OCI-LY1 (cell line): ENCODE measurements around the gene MEAF6.

ENCODE experiments used
- H2AFZ ChIP-seq: fragments of 200-600 bp; sonication (generic), shearing (Covaris generic); 2 replicates; pipeline ENCODE4 v1.6.0; 2014; ENCODE audit warnings: antibody characterized with exemption, mild to moderate bottlenecking, low read length
- H3F3A ChIP-seq: fragments of 200-600 bp; sonication (generic), shearing (Covaris generic); 2 replicates; pipeline ENCODE4 v1.6.0; 2014; ENCODE audit warnings: mild to moderate bottlenecking, antibody characterized with exemption, low read length, moderate library complexity; ENCODE audit not compliant: insufficient read depth
- H3K27ac ChIP-seq: fragments of 200-600 bp; sonication (generic); 2 replicates; pipeline ENCODE4 v1.5.1; 2014; ENCODE audit warnings: low read length, mixed run types, mild to moderate bottlenecking, low read depth; ENCODE audit not compliant: poor library complexity, severe bottlenecking
- H3K27me3 ChIP-seq: fragments of 200-600 bp; sonication (generic); 2 replicates; pipeline ENCODE4 v1.6.0; 2014; ENCODE audit warnings: antibody characterized with exemption, mild to moderate bottlenecking, low read length, moderate library complexity; ENCODE audit not compliant: insufficient read depth
- H3K36me3 ChIP-seq: fragments of 200-600 bp; sonication (generic); 2 replicates; pipeline ENCODE4 v1.6.1; 2014; ENCODE audit warnings: mild to moderate bottlenecking, antibody characterized with exemption, low read length, moderate library complexity, mixed read lengths; ENCODE audit not compliant: insufficient read depth
- H3K4me1 ChIP-seq: fragments of 200-600 bp; sonication (generic); 2 replicates; pipeline ENCODE4 v1.5.1; 2014; ENCODE audit warnings: mild to moderate bottlenecking, low read length, moderate library complexity; ENCODE audit not compliant: insufficient read depth, severe bottlenecking
- H3K4me2 ChIP-seq: fragments of 200-600 bp; sonication (generic), shearing (Covaris generic); 2 replicates; pipeline ENCODE4 v1.6.1; 2014; ENCODE audit warnings: low read length
- H3K4me3 ChIP-seq: fragments of 200-600 bp; sonication (generic); 2 replicates; pipeline ENCODE4 v1.5.1; 2014; ENCODE audit warnings: low read length, low read depth, mild to moderate bottlenecking, mixed read lengths; ENCODE audit not compliant: poor library complexity, severe bottlenecking
- H3K79me2 ChIP-seq: fragments of 200-600 bp; shearing (Covaris generic); 2 replicates; pipeline ENCODE4 v1.6.1; 2016; ENCODE audit warnings: mixed run types, low read length, mixed read lengths; ENCODE audit not compliant: insufficient read depth
- H3K9ac ChIP-seq: fragments of 200-600 bp; sonication (generic), shearing (Covaris generic); 2 replicates; pipeline ENCODE4 v1.6.1; 2014; ENCODE audit warnings: mild to moderate bottlenecking, low read length, mixed read lengths
- H3K9me2 ChIP-seq: fragments of 200-600 bp; sonication (generic), shearing (Covaris generic); 2 replicates; pipeline ENCODE4 v1.6.1; 2014; ENCODE audit warnings: low read depth, mild to moderate bottlenecking, low read length, mixed read lengths
- H3K9me3 ChIP-seq: fragments of 200-600 bp; shearing (Covaris generic); 2 replicates; pipeline ENCODE4 v1.6.1; 2014; ENCODE audit warnings: low read length, mixed read lengths
- H4K20me1 ChIP-seq: fragments of 200-600 bp; sonication (generic), shearing (Covaris generic); 2 replicates; pipeline ENCODE4 v1.6.0; 2016; ENCODE audit warnings: mild to moderate bottlenecking, low read length; ENCODE audit not compliant: insufficient read depth
- CTCF ChIP-seq: fragments of 200-600 bp; sonication (generic), shearing (Covaris generic); IDR thresholded peaks from 2 replicates; pipeline ENCODE4 v1.5.1; 2017; ENCODE audit warnings: mild to moderate bottlenecking, antibody characterized with exemption, low read length, moderate library complexity, mixed read lengths
- EZH2 ChIP-seq: fragments of 200-600 bp; sonication (generic), shearing (Covaris generic); IDR thresholded peaks from 2 replicates; pipeline ENCODE4 v1.8.0; 2017; ENCODE audit warnings: borderline replicate concordance, mixed run types, mild to moderate bottlenecking, antibody characterized with exemption, low read length, moderate library complexity, mixed read lengths

Gene MEAF6

GRCh38 chr1:37514350-37515184 lies at the start of gene MEAF6:
Gene MEAF6, minus strand, starts transcription at chr1:37514766. Its CDS starts 20 bp downstream, at chr1:37514746.
- H3F3A ChIP-seq, result no peaks in the 10 kb centered on the region
- peaks cover 18% of the 10 kb centered on the region; the same call in 1 of the 2 replicates for H3K36me3 ChIP-seq
- H3K4me2 ChIP-seq, result peak within 1 kb of the TSS; percentile 91
- H4K20me1 ChIP-seq, result no peaks in the 10 kb centered on the region
- no peaks in the 10 kb centered on the region for H3K9me2 ChIP-seq
- peak within 1 kb of the TSS; percentile 96 for H3K9ac ChIP-seq
- H3K79me2 ChIP-seq, result 0 out of 2 replicates have a peak, but pooled peaks cover 4% of the 10 kb centered on the region
- TF ChIP-seq EZH2 (no peak), CTCF (peak; percentile 66)
- H3K4me3 ChIP-seq, result peak within 1 kb of the TSS; percentile 93
- no peaks in the 10 kb centered on the region for H3K27me3 ChIP-seq
- peaks cover 21% of the 10 kb centered on the region for H3K4me1 ChIP-seq
- no peak within 1 kb of the TSS for H2AFZ ChIP-seq
- H3K27ac ChIP-seq, result peak within 1 kb of the TSS; percentile 54
- no peaks in the 10 kb centered on the region for H3K9me3 ChIP-seq

- no peaks in the 10 kb centered on the region for H3K9me2 ChIP-seq
- H3K9ac ChIP-seq, result no peak overlapping the region
- H4K20me1 ChIP-seq, result no peaks in the 10 kb centered on the region
- no peak overlapping the region for H3K27ac ChIP-seq
- H3K4me3 ChIP-seq, result no peak overlapping the region
- no peak overlapping the region for H3K4me2 ChIP-seq
- no peaks in the 10 kb centered on the region for H3K9me3 ChIP-seq
- peaks cover 34% of the 10 kb centered on the region for H3K36me3 ChIP-seq
- H3K4me1 ChIP-seq, result no peaks in the 10 kb centered on the region
- H3K79me2 ChIP-seq, result no peaks in the 10 kb centered on the region
- no peaks in the 10 kb centered on the region for H3K27me3 ChIP-seq
- TF ChIP-seq EZH2, result no peak
- TF ChIP-seq CTCF, result no peak
- H3F3A ChIP-seq, result no peaks in the 10 kb centered on the region
- H2AFZ ChIP-seq, result no peak overlapping the region
Measured at GRCh38 chr1:37562984-37563383, 48.4 kb upstream of the MEAF6 start.

GRCh38 chr1:37561133-37562132 lies 46.9 kb upstream of the MEAF6 start:
- H3K27ac ChIP-seq, result no peak overlapping the region
- no peak overlapping the region for H2AFZ ChIP-seq
- H3K36me3 ChIP-seq, result peaks cover 19% of the 10 kb centered on the region
- no peak overlapping the region for H3K4me3 ChIP-seq
- no peaks in the 10 kb centered on the region for H3K27me3 ChIP-seq
- H4K20me1 ChIP-seq, result no peaks in the 10 kb centered on the region
- H3K9me3 ChIP-seq, result no peaks in the 10 kb centered on the region
- H3K4me1 ChIP-seq, result peaks cover 2% of the 10 kb centered on the region
- H3K4me2 ChIP-seq, result no peak overlapping the region
- H3K79me2 ChIP-seq, result no peaks in the 10 kb centered on the region
- H3K9ac ChIP-seq, result no peak overlapping the region
- TF ChIP-seq CTCF (peak; percentile 84), EZH2 (no peak)
- no peaks in the 10 kb centered on the region for H3K9me2 ChIP-seq
- no peaks in the 10 kb centered on the region for H3F3A ChIP-seq
